Tibial nerve (tissue), 4 donors: ENCODE measurements around the gene SOCS1. TPM values are rescaled to one million over a fixed set of nuclear protein-coding genes. Genes with fewer than 3 reads are reported as not detected.

Source experiments
- DNase-seq, 2 donors: peaks; one replicate each; pipeline ENCODE4 v3.0.0-alpha.2; 2019; ENCODE audit warnings: low spot score in 2 of 2
- H3K27ac ChIP-seq, 4 donors: fragments of 200-600 bp; sonication (generic) in 3 of 4; one replicate each; pipeline ENCODE4 v1.5.1; 2017 to 2019; ENCODE audit warnings: mild to moderate bottlenecking in 1 of 4
- H3K27me3 ChIP-seq, 2 donors: fragments of 200-600 bp; sonication (generic) in 1 of 2; one replicate each; pipeline versions ENCODE4 v1.5.1 to v1.6.0; 2017 to 2019
- H3K36me3 ChIP-seq, 3 donors: fragments of 200-600 bp; sonication (generic); one replicate each; pipeline ENCODE4 v1.5.1; 2018 to 2019
- H3K4me1 ChIP-seq, 4 donors: fragments of 200-600 bp; sonication (generic) in 3 of 4; one replicate each; pipeline ENCODE4 v1.5.1; 2017 to 2019
- H3K4me3 ChIP-seq, 4 donors: fragments of 200-600 bp; sonication (generic) in 3 of 4; one replicate each; pipeline ENCODE4 v1.5.1; 2017 to 2019; ENCODE audit warnings: mild to moderate bottlenecking in 1 of 4, moderate library complexity in 1 of 4
- H3K9me3 ChIP-seq, 4 donors: fragments of 200-600 bp; sonication (generic) in 3 of 4; one replicate each; pipeline ENCODE4 v1.5.1; 2017 to 2019
- EP300 ChIP-seq, 2 donors: sonication (generic); formaldehyde crosslinking; IDR thresholded peaks; one replicate each; pipeline ENCODE4 v1.6.1; 2017; ENCODE audit warnings: antibody characterized with exemption in 2 of 2, mild to moderate bottlenecking in 1 of 2
- POLR2A ChIP-seq, 2 donors: fragments of 450-650 bp; IDR thresholded peaks; one replicate each; pipeline ENCODE4 v1.6.1; 2017; ENCODE audit warnings: antibody characterized with exemption in 2 of 2, mild to moderate bottlenecking in 2 of 2, moderate library complexity in 2 of 2
- WGBS, 2 donors: methylation state at CpG; one replicate each; pipeline ENCODE4 v1.1.5; 2018; 5-methylcytosine and 5-hydroxymethylcytosine counted together
- total RNA-seq, 4 donors: library from RNA; depleted of rRNA; stranded (reverse); fragments of >200 nt; gene quantifications; one replicate each; pipeline ENCODE4 v1.1.0, GENCODE V29; 2016
- TF ChIP-seq, protein P1 (sequence below), 5 experiments: fragments of 200-600 bp in 3 of 5; fragments of 450-650 bp in 2 of 5; sonication (generic) in 3 of 5; IDR thresholded peaks; one replicate each; pipeline ENCODE4 v1.5.1; 2016 to 2019; ENCODE audit warnings: antibody characterized with exemption in 5 of 5, mild to moderate bottlenecking in 3 of 5, moderate library complexity in 2 of 5

Gene SOCS1
- total RNA-seq, 4 donors from 2014 or later: 7.4 to 29.6 (median 14.7) TPM

DNA sequence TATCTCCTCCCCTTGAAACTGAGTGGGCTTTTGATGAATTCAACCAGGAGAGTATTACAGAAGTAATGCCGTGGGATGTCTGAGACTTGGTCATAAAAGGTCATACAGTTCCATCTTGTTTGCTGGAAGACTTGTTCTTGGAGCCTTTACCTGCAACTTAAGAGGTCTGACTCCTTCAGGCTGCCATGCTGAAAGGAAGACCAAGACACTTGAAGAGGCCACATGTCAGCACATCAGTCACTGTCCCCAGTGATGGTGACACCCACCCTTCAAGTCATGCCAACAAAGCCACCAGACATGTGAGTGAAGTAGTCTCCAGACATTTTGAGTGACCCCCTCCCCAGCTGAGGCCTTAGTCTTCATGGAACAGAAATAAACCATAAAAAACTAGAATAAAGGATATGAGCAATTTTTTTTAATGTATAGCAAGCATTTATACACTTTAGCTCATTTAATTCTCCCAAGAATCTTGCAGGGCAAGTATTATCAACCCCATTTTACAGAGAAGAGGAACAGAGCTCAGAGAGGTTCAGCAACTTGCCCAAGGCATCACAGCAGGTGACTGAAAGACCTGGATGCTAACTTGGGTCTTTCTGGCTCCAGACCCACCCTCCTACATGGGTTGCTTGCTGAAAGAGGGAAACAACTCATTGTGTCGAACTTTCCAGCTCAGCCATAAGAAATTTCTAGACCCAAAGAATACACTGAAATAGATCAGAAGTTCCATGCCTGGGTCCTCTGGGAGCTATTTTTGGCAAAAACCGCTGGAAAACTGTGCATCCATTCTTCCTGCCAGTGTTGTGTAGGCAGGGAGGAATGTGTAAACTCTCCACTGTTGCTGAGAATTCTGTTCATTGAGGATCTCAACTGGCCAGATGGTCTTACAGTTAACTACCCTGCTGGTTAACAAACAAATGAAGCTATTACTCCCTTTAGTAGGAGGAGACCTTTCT is 38.1 kb downstream of the SOCS1 start:
- H3K4me1 ChIP-seq: no peaks in the 10 kb centered on the region
- H3K9me3 ChIP-seq: peaks cover 0 to 47% (median 2%) of the 10 kb centered on the region in 4 donors
- DNase-seq: no peak
- TF ChIP-seq POLR2A (IDR thresholded peaks at IDR 0.05): no peak
- TF ChIP-seq, protein P1, sequence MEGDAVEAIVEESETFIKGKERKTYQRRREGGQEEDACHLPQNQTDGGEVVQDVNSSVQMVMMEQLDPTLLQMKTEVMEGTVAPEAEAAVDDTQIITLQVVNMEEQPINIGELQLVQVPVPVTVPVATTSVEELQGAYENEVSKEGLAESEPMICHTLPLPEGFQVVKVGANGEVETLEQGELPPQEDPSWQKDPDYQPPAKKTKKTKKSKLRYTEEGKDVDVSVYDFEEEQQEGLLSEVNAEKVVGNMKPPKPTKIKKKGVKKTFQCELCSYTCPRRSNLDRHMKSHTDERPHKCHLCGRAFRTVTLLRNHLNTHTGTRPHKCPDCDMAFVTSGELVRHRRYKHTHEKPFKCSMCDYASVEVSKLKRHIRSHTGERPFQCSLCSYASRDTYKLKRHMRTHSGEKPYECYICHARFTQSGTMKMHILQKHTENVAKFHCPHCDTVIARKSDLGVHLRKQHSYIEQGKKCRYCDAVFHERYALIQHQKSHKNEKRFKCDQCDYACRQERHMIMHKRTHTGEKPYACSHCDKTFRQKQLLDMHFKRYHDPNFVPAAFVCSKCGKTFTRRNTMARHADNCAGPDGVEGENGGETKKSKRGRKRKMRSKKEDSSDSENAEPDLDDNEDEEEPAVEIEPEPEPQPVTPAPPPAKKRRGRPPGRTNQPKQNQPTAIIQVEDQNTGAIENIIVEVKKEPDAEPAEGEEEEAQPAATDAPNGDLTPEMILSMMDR (IDR thresholded peaks at IDR 0.05): no peak
- H3K27me3 ChIP-seq: no peaks in the 10 kb centered on the region
- H3K36me3 ChIP-seq: no peaks in the 10 kb centered on the region
- no peak overlapping the region for H3K27ac ChIP-seq
- no peak overlapping the region for H3K4me3 ChIP-seq
- WGBS, 2 donors: 45% methylated on average over 3 of the region's 3 CpGs

DNA sequence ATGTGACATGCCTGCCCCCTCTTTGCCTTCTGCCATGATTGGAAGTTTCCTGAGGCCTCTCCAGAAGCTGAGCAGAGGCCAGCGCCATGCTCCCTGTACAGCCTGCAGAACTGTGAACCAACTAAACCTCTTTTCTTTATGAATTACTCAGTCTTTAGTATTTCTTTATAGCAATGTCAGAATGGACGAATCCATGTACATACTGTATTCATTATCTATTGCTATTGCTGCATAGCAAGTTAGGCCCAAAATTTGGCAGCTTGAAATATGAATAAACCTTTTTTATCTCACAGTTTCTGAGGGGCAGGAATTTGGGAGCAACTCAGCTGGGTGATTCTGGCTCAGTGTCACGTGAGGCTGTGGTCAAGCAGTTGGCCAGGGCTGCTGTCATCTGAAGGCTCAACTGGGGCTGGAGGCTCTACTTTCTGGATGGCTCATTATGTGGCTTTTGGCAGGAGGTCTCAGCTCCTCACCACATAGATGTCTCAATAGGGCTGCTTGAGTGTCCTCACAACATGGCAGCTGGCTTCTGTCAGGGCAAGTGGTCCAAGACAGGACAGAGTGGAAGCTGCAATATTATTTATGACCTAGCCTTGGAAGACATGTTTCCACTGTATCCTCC is 40.0 kb downstream of the SOCS1 start:
- H3K4me3 ChIP-seq: no peak overlapping the region
- H3K36me3 ChIP-seq: no peaks in the 10 kb centered on the region
- TF ChIP-seq, protein P1 (IDR thresholded peaks at IDR 0.05): no peak
- no peak for TF ChIP-seq EP300 (IDR thresholded peaks at IDR 0.05)
- no peak for TF ChIP-seq POLR2A (IDR thresholded peaks at IDR 0.05)
- H3K4me1 ChIP-seq: no peaks in the 10 kb centered on the region
- H3K9me3 ChIP-seq: peaks cover 0 to 48% (median 2%) of the 10 kb centered on the region in 4 donors
- H3K27me3 ChIP-seq: no peaks in the 10 kb centered on the region
- no peak overlapping the region for H3K27ac ChIP-seq
- no peak for DNase-seq
- 94 to 95% methylated on average over 3 of the region's 3 CpGs for WGBS, 2 donors

DNA sequence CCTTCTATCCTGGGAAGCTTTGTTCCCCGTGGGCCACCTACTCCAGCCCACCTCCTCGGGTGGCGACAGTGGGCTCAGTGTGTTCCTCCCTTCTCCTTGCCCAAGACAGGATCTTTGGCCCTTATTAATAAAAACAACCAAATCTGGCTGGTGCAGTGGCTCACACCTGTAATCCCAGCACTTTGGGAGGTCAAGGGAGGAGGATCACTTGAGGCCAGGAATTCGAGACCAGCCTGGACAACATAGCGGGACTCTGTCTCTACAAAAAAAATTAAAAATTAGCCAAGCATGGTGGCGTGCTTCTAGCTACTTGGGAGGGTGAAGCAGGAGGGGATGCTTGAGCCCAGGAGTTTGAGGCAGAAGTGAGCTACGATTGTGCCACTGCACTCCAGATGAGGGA is 42.2 kb downstream of the SOCS1 start:
- no peaks in the 10 kb centered on the region for H3K36me3 ChIP-seq
- 86 to 89% methylated on average over 7 of the region's 7 CpGs for WGBS, 2 donors
- TF ChIP-seq, protein P1 (IDR thresholded peaks at IDR 0.05): no peak
- TF ChIP-seq POLR2A (IDR thresholded peaks at IDR 0.05): no peak
- TF ChIP-seq EP300 (IDR thresholded peaks at IDR 0.05): no peak
- no peaks in the 10 kb centered on the region for H3K4me1 ChIP-seq
- no peak for DNase-seq
- peaks cover 0 to 41% (median 2%) of the 10 kb centered on the region in 4 donors for H3K9me3 ChIP-seq
- no peak overlapping the region for H3K4me3 ChIP-seq
- no peak overlapping the region for H3K27ac ChIP-seq
- H3K27me3 ChIP-seq: no peaks in the 10 kb centered on the region

DNA sequence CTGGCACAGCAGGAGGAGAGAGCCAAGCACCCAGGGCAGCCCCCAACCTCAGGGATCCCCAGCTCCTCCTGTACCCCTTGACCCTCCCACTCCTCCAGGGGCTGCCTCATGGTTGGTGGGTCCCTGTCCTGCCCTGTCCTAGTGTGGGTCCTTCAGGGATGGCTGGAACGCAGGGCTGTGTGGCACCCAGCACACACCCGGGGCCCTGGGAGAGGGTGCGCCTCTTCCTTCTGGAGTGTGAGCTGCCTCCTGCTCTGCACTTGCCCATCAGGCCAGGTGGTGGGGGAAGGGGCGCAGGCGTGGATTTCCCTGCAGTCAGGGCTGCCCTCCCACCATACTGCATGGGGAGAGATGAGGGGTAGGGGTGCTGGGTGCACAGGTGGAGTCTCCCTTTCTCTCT is 42.6 kb downstream of the SOCS1 start:
- Histone ChIP-seq H3K4me1 (no peaks in the 10 kb centered on the region), H3K27me3 (no peaks in the 10 kb centered on the region), H3K9me3 (peaks cover 0 to 37% (median under 1%) of the 10 kb centered on the region in 4 donors), H3K27ac (no peak overlapping the region), H3K36me3 (no peaks in the 10 kb centered on the region), H3K4me3 (no peak overlapping the region)
- no peak for DNase-seq
- TF ChIP-seq POLR2A (IDR thresholded peaks at IDR 0.05) (no peak), EP300 (IDR thresholded peaks at IDR 0.05) (no peak)
- TF ChIP-seq, protein P1 (IDR thresholded peaks at IDR 0.05): no peak
- WGBS, 2 donors: 92 to 93% methylated on average over 4 to 5 of the region's 5 CpGs

DNA sequence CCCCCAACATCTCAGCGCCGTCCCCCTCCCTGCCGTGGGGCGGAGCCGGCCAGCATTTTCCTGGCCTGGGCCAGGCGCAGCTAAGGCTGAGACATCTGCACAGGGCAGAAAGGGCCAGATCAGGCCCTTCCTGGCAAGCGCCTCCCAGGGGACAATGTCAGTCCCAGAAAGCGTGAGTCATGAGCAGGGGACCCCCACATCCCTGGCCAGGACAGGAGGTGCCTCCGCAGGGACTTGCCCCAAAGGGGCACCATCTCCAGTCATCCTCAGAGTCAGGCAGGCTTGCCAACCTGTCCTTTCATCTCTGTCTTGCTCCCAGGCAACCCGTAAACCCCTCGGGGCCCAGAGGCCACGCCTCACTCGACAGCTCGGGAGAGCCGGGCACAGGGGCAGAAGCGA is 43.2 kb downstream of the SOCS1 start:
- TF ChIP-seq, protein P1 (IDR thresholded peaks at IDR 0.05): no peak
- TF ChIP-seq EP300 (IDR thresholded peaks at IDR 0.05) (no peak), POLR2A (IDR thresholded peaks at IDR 0.05) (no peak)
- DNase-seq: no peak
- no peak overlapping the region for H3K27ac ChIP-seq
- no peak overlapping the region for H3K4me3 ChIP-seq
- no peaks in the 10 kb centered on the region for H3K36me3 ChIP-seq
- no peaks in the 10 kb centered on the region for H3K27me3 ChIP-seq
- no peaks in the 10 kb centered on the region for H3K4me1 ChIP-seq
- peaks cover 0 to 34% (median 0%) of the 10 kb centered on the region in 4 donors for H3K9me3 ChIP-seq
- 70 to 87% methylated on average over 10 to 15 of the region's 16 CpGs for WGBS, 2 donors
